GM19023 (cell line): ENCODE data around the gene KIF1C.

ENCODE experiments used
- ATAC-seq: cut with Tn5 transposase; IDR thresholded peaks from one replicate; pipeline ENCODE4 v1.9.1; 2021; ENCODE audit warnings: mild to moderate bottlenecking, moderate library complexity; ENCODE audit not compliant: unreplicated experiment

The KIF1C gene

DNA sequence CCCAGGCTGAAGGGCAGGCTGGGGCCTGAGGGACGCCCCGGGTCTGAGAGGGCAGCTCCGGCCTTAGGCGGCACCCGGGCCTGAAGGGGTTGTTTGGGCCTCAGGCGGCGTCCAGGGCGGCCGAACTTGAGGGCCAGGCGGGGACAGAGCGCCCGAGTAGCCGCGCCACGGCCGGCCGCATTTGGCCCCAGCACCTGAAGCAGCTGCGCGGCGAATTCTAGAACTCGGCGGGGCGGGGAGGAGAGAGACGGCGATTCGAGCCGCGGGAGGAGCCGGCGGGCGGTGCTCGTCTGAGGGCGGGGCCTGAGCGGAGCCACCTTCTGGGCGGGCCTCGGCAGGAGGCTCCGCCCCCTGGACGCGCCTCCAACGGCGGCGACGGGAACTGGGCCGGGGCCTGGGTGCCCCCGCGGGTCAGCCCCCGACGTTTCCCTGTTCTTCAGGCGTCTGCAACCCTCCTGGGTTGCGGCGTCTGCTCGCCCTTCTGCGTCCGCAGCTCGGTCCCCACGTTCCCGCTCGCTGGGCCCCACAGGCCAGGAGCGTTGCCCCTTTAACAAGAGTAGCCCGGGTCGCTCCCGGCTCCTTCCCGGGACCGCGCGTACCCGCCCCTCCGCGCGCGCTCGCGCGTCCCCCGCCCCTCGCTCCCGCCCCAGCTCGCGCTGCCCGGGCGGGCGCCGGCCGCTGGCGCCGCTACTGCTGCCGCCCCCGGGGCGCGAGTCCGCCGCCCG, at the start of gene KIF1C, which contains the start of gene INCA1:
KIF1C (plus strand) TSS at position 649 of the 725 bp plus-strand sequence. CDS start 2,297 bp downstream, outside the sequence.
INCA1 (minus strand) TSS at position 221 of the 725 bp plus-strand sequence. CDS start 3,085 bp downstream, outside the sequence.
- ATAC-seq = peak; percentile 86

DNA sequence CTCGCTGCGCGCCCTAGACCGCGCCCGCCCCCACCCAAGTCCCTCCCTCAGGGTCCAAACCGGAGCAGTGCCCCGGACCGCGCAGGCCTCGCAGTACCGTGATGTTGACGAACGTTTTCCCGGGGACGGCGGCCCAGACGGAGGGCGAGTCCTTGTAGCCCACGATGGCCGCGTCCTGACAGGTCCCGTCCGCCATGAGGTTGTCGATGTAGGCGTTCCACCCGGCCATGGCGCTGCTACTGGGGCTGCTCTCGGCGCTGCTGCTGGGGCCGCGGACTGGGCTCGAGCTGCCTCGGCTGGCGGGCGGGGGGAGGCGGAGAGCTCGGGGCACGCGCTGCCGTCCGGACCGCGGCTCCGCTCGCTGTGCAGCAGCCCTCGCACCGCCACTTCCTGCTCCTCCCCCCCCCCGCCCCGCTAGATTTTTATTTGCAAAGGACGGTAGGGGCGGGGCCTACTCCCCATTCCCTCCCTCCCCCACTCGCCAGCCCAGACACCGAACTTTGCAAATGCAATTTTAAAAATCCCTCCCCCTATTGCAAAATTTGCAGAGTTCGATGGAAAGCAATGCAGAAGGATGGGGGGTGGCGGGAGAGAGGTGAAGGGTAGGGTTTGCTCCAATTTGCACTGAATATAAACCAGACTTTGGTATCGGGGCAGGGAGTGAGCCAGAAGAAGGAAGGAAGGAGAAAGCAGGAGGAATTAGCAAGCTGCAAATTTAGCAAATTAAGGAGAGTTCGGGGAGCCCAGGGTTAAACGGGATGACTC, 49.4 kb upstream of the KIF1C start, which contains the start of gene PFN1:
PFN1 (minus strand) TSS at position 365 of the 765 bp plus-strand sequence; CDS start at position 229, 136 bp downstream.
- ATAC-seq = no peak

DNA sequence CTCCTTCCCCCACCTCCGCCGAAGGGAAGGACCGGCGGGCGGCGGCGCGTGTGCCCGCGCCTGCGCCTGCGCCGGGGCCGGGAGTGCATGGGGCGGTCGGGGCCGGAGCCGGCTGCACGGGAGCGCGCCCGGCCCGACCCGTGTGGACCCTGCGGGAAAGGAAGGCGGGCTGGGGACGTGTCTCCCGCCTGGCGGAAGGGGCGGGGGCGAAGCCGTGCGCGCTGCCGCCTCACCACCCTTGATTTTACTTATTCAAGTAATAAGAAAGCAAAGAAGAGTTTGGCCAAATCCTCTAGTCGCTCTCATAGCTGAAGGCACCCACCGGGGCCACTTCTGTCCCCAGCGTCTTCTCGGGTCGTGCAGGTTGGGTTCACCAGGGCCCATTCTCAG, 48.8 kb upstream of the KIF1C start:
- peak; percentile 33 for ATAC-seq

GRCh38 chr17:4949321-4950074, 48.3 kb upstream of the KIF1C start:
- peak; percentile 36 for ATAC-seq

DNA sequence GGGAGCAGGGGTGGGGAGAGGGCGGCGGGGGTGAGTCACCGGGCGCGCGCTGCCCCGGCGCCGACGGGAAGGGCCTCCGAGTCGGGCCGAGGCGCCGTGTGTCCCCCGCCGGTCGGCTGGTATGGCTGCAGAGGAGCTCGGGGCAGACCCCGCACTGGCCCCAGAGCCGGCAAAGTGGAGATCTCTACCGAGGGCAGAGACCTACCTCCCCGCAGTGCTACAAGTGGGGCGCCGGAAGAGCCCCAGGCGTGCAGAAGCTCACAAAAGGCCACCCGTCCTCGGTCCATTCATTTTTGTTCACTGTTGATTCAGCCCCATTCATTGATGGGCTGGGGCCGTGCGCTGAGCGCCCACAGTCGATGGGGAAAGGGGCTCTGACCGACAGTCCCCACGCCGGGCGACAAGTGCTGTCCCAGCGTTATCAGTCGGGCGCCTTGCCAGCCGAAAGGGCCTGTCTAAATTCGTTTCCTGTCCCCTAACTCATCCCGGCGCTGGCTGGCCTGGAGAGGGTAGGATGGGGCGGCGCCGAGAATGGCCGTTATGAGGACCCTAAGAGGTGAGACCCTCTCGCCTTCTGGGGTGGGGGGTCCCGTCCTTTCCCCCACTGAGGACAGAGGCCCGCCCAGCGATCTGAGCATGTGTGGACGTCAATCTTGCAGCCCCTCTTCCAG, 47.5 kb upstream of the KIF1C start:
- ATAC-seq = peak; percentile 2

GRCh38 chr17:4950746-4951204, 47.0 kb upstream of the KIF1C start, which contains the start of gene ENO3:
Gene ENO3, plus strand, starts transcription at chr17:4951119. Its CDS starts 711 bp downstream, at chr17:4951830.
- ATAC-seq = no peak

GRCh38 chr17:4951486-4951885, 46.3 kb upstream of the KIF1C start:
- ATAC-seq = no peak

DNA sequence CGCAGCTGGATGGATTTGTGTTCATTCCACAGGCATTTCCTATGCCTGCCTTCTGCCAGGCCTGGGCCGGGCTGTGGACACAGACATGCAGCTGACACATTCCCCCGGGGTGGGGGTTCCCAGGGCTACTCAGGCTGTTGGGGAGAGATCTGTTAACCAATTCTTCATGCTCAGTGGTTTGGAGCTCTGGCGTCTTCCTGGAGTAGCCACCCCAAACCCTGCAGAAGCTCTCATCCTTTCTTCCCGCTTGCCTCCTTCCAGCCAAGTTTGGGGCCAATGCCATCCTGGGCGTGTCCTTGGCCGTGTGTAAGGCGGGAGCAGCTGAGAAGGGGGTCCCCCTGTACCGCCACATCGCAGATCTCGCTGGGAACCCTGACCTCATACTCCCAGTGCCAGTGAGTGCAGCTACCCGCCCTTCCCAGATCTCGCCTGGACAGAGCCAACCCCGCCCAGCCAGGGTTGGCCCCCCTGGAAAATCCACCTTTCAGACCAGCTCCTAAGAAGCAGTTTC, 44.2 kb upstream of the KIF1C start:
- no peak for ATAC-seq

GRCh38 chr17:4955091-4955490, 42.7 kb upstream of the KIF1C start:
- ATAC-seq = no peak

- ATAC-seq = no peak
These were observed 41.2 kb upstream of the KIF1C start for GRCh38 chr17:4956493-4957061.

GRCh38 chr17:4958102-4958501, 39.6 kb upstream of the KIF1C start:
- no peak for ATAC-seq

GRCh38 chr17:4959261-4959965, 38.3 kb upstream of the KIF1C start:
- no peak for ATAC-seq

GRCh38 chr17:4960279-4960922, 37.3 kb upstream of the KIF1C start:
- no peak for ATAC-seq

GRCh38 chr17:4965311-4965986, 32.3 kb upstream of the KIF1C start:
- no peak for ATAC-seq

- ATAC-seq = peak; percentile 82
These were observed 30.8 kb upstream of the KIF1C start for GRCh38 chr17:4966844-4967538.

- peak; percentile 54 for ATAC-seq
These were observed 29.9 kb upstream of the KIF1C start, which contains the start of gene SPAG7 for GRCh38 chr17:4967539-4968485. Gene SPAG7, minus strand, starts transcription at chr17:4967817. Its CDS starts 13 bp downstream, at chr17:4967804.
